Measurements from ENCODE around the gene MAST2.

MAST2 gene

GRCh38 chr1:46065405-46065804, 262.0 kb downstream of the MAST2 start:
- no peak for DNase-seq (ENCODE audit: low read depth)

GRCh38 chr1:46067652-46068051, 264.2 kb downstream of the MAST2 start:
- DNase-seq (ENCODE audit: low read depth), result no peak

DNA sequence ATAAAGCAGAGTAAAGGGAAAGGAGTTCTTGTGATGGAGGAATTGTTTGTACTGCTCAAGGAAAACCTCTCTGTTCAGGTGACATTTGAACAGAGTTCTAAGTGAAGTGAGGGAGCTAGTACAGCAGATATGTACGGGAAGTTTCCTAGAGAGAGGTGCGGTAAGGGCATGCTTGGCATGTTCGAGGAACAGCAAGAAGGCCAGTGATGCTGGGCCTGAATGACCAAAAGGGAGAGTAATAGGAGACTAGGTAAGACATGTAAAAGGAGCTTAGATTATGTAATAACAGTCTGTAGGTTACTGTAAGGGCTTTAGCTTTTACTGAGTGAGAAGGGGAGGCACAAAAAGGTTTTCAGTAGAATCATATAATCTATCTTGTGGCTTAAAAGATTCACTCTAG, 265.1 kb downstream of the MAST2 start:
- no peak for DNase-seq (ENCODE audit: low read depth)

DNA sequence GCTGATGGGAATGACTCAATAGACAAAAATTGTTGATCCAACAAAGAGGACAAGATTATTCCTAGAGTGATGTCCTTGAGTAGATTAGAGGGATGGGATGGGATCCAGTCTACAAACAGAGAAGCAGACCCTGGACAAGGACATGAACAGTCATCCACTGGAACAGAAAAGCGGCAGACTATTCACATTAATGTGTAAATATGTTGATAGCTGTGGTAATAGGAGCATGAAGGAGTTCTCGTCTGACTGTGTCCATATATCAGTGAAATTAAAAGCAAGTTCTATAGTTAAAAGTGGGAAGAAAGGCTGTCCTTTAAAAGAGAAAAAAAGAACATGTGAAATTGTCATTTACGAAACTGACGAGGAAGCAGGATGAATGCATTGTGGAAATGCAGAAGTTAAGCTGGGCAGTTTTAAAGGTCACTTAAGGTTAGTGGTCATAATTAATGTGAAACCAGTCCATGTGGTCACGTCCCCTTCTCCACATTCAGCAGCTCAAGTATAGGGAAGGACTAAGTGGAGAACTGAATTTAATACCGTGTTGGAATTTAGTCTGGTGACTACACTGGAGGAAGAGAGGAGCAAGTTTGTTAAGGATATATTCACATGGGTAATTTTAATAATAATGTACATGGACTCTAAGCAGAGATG, 266.9 kb downstream of the MAST2 start:
- DNase-seq (ENCODE audit: low read depth), result no peak

DNA sequence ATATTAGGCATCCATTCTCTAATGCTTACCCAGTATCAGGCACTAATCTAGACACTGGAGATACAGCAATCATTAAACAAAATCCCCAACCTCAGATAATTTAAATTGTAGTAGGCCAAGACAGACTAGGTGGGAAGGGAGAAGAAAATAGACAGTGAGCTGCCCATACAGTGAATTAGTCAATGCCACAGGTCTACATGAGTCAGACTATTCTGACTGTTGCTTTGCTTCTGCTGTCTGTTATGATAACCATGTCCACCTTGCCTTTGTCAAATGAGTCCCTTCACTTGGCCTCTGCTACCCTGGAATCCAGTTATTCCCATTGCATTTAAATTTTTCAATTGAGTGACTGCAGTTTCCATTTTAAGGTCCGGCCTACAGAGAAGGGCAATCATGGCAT, 269.6 kb downstream of the MAST2 start:
- peak; percentile 22 for DNase-seq (ENCODE audit: low read depth)

DNA sequence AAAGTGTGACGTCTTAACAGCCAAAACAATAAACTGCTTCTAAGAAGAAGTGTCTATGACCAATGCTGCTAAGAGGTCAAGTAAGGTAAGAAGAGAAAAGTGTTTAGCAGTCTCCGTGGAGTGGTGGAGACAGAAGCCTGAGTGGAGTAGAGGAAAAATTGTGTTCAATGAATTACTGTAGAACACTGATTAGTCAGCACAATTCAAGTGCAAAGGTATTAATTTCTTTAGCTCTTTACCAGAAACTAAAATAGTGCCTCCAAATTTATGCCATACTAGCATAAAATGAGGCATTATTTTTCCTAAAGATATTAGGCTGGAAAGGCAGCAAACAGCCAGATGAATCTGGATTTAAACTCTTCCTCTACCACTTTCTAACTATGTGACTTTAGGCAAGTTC, 272.9 kb downstream of the MAST2 start:
- no peak for DNase-seq (ENCODE audit: low read depth)

DNA sequence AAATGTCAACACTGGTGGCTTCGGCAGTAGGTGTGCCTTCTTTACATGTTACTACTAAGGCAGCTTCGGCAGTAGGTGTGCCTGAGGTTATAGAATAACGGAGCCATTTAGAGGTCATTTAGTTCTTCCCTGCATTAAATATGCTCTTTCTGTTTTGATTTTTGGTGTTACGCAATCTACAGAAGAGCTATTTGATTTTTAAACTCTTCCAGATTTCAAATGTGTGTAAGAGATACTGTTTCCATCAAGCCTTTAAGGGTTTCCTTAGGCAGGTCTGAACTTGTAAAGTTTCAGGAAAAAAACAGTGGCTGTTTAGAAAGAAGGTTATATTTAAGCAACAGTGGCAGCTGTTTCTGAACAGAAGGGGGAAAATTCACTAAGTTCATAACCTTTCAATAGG, 274.2 kb downstream of the MAST2 start:
- peak; percentile 27 for DNase-seq (ENCODE audit: low read depth)

GRCh38 chr1:46080257-46080656, 276.8 kb downstream of the MAST2 start:
- no peak for DNase-seq (ENCODE audit: low read depth)

DNA sequence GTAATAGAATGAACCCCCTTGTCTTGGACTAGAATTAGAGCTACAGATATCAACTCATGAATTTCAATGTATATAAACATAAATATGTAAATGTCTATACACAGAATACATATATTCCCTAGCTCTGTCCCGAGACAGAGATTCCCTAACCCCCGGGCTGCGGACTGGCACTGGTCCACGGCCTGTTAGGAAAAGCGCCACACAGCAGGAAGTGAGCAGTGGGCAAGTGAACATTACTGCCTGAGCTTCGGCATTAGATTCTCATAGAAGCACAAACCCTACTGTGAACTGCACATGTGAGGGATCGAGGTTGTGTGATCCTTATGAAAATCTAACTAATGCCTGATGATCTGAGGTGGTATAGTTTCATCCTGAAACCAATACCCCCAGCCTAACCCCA, 277.8 kb downstream of the MAST2 start:
- DNase-seq (ENCODE audit: low read depth), result no peak

DNA sequence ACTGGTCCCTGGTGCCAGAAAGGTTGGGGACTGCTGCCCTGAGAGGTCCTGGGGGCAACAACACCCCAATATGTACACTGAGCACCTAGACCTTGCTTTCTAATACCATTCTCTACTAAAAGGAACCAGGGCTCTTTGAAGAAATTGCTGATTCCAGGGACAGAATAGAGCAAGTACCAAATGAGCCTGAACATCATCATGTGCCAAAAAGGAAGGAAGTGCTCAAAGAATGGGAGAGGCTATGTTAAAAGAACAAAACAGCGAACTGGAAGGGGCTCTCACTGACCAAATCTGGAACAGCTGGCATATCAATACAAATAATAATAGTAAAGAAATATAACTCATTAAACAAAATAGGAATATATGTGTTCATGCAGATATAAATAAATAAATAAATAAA, 278.2 kb downstream of the MAST2 start:
- DNase-seq (ENCODE audit: low read depth), result no peak

DNA sequence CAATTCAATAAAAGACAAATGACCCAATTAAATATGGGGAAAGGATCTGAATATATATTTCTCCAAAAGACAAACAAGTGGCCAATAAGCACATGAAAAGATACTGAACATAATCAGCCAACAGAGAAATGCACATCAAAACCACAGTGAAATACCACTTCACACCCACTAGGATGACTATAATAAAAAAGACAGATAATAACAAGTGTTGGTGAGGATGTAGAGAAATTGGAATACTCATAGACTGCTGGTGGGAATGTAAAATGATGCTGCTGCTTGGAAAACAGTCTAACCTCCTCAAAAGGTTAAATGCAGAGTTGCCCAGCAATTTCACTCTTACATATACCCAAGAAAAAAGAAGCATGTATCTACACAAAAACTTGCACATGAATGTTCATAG, 280.2 kb downstream of the MAST2 start:
- DNase-seq (ENCODE audit: low read depth), result no peak

DNA sequence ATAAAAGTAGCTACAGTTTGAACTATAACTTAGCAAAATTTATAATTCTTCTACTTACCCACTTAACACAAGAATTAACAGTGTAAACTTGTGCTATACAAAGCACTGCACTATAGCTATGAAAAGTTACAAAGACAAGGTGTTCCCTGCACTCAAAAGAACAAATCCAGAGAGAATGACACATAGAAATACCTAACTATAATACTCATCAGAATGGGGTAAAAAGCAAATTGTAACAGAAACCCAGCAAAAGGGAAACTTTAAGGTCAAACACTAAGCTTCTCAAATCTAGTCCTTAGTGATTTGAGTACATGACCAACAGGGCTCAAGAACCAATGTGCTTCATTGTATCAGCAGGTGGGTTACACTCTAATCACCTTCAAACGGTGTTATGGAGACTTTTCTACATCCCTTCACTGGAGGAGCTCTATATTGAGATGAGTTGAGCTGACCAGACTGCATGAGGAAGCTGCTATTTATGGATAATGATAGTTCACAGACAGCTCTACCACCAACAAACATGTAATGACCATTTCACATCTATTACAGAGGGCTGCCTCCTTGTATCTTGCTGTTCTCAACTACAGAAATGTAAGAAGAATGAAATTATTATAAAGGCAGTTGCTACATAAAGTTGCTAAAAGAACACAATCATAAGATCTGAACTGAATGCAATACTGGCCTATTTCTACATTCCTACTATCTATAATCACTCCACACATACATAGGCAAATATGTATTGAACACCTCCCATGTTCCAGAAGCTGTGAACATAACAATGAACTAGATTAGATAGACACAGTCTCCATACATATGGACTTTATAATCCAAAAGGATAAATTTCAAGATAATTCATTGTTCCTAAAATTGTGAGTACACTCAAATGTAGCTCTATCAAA, 281.4 kb downstream of the MAST2 start:
- peak; percentile 68 for DNase-seq (ENCODE audit: low read depth)

Data from iris pigment epithelial cell (primary cell).